BJ (cell line): ENCODE measurements around the gene DCLK1. TPM values are rescaled to one million over a fixed set of nuclear protein-coding genes. Genes with fewer than 3 reads are reported as not detected.
"Not testable (repeated sequence)": the region's sequence is repeated elsewhere in the genome, so short reads cannot be mapped to it uniquely, and the experiment has no call there.

ENCODE experiments used
- CTCF ChIA-PET: fragments of 350-600 bp; formaldehyde crosslinking; extraction: SDS; loops from one replicate; lab custom pipeline; 2021; ENCODE audit warnings: antibody characterized with exemption, inconsistent platforms; lab: Yijun Ruan, JAX
- POLR2A ChIA-PET: fragments of 300-600 bp; sonication (Branson Sonifier 250); formaldehyde crosslinking; extraction: SDS; loops from one replicate; lab custom pipeline; 2021; ENCODE audit warnings: antibody characterized with exemption; lab: Charles Lee
- DNase-seq: peaks from one replicate; pipeline ENCODE4 v3.0.0-alpha.2; 2011; ENCODE audit warnings: low read depth
- H3K27me3 ChIP-seq: 2 replicates; pipeline ENCODE4 v1.6.0; 2011; ENCODE audit warnings: low read length; ENCODE audit not compliant: control insufficient read depth, insufficient read depth
- H3K36me3 ChIP-seq: 2 replicates; pipeline ENCODE4 v1.5.1; 2011; ENCODE audit warnings: low read length; ENCODE audit not compliant: control insufficient read depth, insufficient read depth
- H3K4me3 ChIP-seq: 2 replicates; pipeline ENCODE4 v1.5.1; 2011; ENCODE audit warnings: low read depth, mild to moderate bottlenecking, control low read depth, low read length
- polyA plus RNA-seq: library from polyadenylated mRNA; depleted of rRNA; stranded (reverse); fragments of >200 nt; gene quantifications from 2 replicates; pipeline ENCODE4 v1.2.3, GENCODE V29; 2011
- TF ChIP-seq, protein P1 (sequence below): IDR thresholded peaks from 2 replicates; pipeline ENCODE4 v1.5.1; 2011; ENCODE audit warnings: low read depth, mild to moderate bottlenecking, control low read depth, inconsistent platforms, low read length, moderate library complexity; ENCODE audit not compliant: insufficient read depth

The DCLK1 gene
- polyA plus RNA-seq, 1 experiment: 1.1 TPM

GRCh38 chr13:36082806-36083205 lies 48.4 kb downstream of the DCLK1 start:
- ChIA-PET POLR2A (no interaction called here), CTCF (interaction anchor here (0.8 kb wide), 1 partner anchor 192 kb away, joined by 3 read pairs; no protein-coding TSS in a partner anchor)
- DNase-seq: no peak
- Histone ChIP-seq H3K4me3 (no peak overlapping the region), H3K27me3 (no peaks in the 10 kb centered on the region), H3K36me3 (no peaks in the 10 kb centered on the region)
- TF ChIP-seq, protein P1, sequence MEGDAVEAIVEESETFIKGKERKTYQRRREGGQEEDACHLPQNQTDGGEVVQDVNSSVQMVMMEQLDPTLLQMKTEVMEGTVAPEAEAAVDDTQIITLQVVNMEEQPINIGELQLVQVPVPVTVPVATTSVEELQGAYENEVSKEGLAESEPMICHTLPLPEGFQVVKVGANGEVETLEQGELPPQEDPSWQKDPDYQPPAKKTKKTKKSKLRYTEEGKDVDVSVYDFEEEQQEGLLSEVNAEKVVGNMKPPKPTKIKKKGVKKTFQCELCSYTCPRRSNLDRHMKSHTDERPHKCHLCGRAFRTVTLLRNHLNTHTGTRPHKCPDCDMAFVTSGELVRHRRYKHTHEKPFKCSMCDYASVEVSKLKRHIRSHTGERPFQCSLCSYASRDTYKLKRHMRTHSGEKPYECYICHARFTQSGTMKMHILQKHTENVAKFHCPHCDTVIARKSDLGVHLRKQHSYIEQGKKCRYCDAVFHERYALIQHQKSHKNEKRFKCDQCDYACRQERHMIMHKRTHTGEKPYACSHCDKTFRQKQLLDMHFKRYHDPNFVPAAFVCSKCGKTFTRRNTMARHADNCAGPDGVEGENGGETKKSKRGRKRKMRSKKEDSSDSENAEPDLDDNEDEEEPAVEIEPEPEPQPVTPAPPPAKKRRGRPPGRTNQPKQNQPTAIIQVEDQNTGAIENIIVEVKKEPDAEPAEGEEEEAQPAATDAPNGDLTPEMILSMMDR: no peak

DNA sequence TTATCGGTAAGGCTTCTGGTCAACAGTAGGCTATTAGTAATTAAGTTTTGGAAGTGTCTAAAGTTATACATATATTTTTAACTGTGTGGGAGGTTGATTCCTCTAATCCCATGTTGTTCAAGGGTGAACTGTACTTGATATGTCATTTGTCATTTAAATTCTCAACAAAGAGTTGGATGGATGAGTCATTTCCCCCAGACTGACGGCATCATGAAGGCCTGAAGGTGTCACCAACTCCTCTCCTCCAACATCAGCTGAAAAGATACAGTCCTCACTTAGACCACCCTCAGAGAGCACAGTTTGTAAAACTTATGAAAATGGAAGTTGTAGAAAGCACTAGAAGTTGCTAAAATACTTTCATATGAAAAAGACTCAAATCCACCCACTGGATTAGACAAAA lies 48.8 kb downstream of the DCLK1 start:
- DNase-seq: no peak
- POLR2A ChIA-PET: no interaction called here
- TF ChIP-seq, protein P1: no peak
- Histone ChIP-seq H3K36me3 (no peaks in the 10 kb centered on the region), H3K27me3 (no peaks in the 10 kb centered on the region), H3K4me3 (no peak overlapping the region)
- CTCF ChIA-PET: interaction anchor here (0.8 kb wide), 1 partner anchor 193 kb away, joined by 3 read pairs; no protein-coding TSS in a partner anchor

GRCh38 chr13:36076211-36076610 lies 55.0 kb downstream of the DCLK1 start:
- CTCF ChIA-PET: no interaction called here

DNA sequence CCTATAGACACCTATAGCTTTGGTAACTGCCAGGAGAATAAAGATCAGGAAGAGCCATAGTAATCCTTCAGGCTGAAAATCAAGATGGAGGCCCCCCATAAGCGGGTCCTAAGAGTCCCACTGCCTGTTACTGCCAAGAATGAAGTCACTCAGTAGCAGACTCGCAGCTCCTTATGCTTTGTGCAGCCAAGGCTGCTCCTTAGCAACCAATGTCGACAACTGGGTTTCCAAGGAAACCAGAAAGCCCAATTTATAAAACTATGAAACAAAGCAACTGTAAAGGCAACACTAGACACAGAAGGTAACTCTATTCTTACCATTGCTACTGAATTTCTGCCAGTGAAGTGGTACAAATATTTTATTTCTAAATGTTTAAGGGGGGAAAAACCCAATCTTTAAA lies 56.5 kb downstream of the DCLK1 start:
- Histone ChIP-seq H3K27me3 (no peaks in the 10 kb centered on the region), H3K36me3 (no peaks in the 10 kb centered on the region), H3K4me3 (no peak overlapping the region)
- TF ChIP-seq, protein P1: no peak
- no peak for DNase-seq
- CTCF ChIA-PET: no interaction called here
- POLR2A ChIA-PET: no interaction called here

More at GRCh38 chr13:36076211-36076610, 55.0 kb downstream of the DCLK1 start:
- no peak for DNase-seq
- Histone ChIP-seq H3K4me3 (no peak overlapping the region), H3K27me3 (no peaks in the 10 kb centered on the region), H3K36me3 (no peaks in the 10 kb centered on the region)
- TF ChIP-seq, protein P1: no peak
- POLR2A ChIA-PET: no interaction called here

- Histone ChIP-seq H3K27me3 (no peaks in the 10 kb centered on the region), H3K36me3 (no peaks in the 10 kb centered on the region), H3K4me3 (no peak overlapping the region)
- DNase-seq: no peak
- TF ChIP-seq, protein P1: no peak
- ChIA-PET POLR2A (no interaction called here), CTCF (interaction anchor here (0.5 to 0.9 kb wide), 2 partner anchors 12 to 26 kb away, joined by 3 read pairs; no protein-coding TSS in a partner anchor)
These were observed 58.8 kb downstream of the DCLK1 start for GRCh38 chr13:36072152-36072935.

GRCh38 chr13:36070504-36071192 lies 60.5 kb downstream of the DCLK1 start:
- H3K27me3 ChIP-seq, CTCF ChIA-PET, H3K4me3 ChIP-seq, H3K36me3 ChIP-seq, POLR2A ChIA-PET, DNase-seq: not testable (repeated sequence)
